GM19452 (cell line): ENCODE data around the gene PPP2R5A.
A peak's percentile ranks its signal among the peaks of the same experiment; 100 is the strongest.
"Not testable (repeated sequence)": the region's sequence is repeated elsewhere in the genome, so short reads cannot be mapped to it uniquely, and the experiment has no call there.

Experiments used
- ATAC-seq: cut with Tn5 transposase; IDR thresholded peaks from one replicate; pipeline ENCODE4 v1.9.1; 2021; ENCODE audit not compliant: unreplicated experiment

The PPP2R5A gene

DNA sequence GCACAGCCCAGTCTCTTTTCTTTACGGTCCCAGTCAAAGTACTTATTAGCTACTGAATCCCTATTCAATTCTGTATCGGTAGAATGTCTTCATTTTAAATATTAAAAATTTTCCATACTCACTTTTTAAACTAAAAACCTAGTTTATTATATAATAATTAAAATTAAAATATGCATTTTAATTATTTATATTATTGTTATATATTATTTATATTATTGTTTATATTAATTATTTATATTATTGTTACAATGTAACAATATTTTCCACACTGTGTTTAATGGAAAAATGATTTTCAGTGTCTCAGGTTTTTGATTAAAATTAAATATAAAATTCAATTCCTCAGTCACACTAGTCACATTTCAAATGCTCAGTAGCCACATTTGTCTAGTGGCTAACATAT, 18.2 kb upstream of the PPP2R5A start:
- no peak for ATAC-seq

- ATAC-seq, result no peak
These were observed 17.8 kb upstream of the PPP2R5A start for GRCh38 chr1:212267460-212267859.

DNA sequence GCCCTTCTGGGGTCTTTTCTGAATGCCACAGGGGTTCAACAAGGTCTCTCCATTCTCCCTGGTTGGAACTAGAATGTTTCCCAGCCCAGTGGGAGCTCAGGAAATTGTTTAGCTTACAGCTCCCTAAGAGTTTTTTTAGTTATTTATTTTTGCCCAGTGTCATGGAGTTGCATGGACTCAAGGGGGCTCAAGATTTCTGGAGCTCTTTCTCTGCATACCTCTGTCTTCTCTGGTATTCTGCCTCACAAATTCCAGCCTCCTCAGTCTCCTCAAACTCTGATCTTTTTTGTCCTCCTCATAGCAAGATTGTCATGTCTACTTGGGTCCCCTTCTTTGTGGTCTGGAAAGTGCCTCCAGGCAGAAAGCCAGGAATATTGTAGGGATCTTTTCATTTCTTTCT, 15.9 kb upstream of the PPP2R5A start:
- ATAC-seq, result no peak

- ATAC-seq, result no peak
These were observed 14.6 kb upstream of the PPP2R5A start for GRCh38 chr1:212270564-212270963.

DNA sequence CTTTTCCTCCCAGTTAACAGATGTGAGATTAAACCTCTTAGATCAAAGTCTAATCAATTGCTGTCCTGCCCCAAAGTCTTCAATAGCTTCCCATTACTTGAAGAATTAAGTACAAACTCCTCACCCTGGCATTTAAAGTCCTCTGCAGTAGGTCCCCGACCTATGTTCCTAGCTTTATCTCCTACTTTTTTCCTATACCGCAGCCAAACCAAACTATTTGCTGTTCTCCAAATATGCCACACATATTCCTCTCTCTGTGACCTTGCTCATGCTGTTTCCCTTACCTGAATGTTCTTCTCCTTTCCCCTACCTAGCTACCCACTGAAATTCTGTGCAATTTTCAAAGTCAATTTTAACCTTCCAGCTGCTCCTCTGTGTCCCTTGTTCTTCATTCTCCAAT, 14.0 kb upstream of the PPP2R5A start:
- no peak for ATAC-seq

DNA sequence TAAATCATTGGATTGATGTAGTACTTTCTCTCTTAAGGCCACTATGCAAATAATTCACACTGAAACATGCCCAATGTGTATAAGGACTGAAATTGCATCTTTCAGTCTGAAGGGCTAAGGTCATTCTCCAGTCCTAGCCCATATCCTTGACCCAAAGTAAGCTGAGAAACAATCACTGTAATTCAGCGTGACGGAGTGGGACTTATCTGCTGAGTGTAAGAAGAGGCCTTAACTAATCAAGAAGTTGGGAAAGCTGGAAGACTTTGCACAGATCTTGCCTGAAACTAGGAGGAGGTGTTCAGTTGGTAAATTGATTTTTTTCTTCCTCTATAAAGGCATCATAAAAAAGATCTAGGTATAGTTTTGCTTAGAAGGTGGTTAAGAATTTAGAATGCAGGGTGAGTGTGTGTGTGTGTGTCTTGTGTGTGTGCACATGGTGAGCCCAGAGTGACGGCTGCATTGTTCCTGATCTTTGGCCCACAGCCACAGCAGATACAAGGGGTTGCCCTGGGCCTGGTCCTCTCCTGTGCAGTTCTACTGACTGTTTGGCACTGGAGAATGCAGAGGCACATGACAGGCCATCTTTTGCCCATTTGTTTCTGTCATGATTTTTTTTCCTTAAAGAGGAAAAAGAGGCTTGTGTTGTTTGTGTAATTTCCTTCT, 13.3 kb upstream of the PPP2R5A start:
- no peak for ATAC-seq

DNA sequence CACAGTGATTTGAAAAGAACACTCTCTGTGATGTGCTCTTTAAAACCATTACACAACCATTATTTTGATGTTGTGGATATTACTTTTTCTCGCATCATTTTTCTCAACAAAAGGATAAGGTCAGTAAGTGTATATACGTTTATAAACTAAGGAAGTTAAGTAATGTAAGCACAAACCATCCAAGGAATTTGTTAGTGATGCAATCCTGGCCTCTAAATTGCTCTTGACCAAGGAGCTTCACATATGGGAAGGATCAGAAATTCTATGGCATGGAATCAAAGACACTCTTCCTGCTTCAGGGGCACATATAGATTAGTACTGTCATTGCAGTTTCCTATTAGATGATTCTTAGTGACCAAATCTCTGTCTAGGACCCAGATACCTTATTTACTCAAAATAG, 3.6 kb upstream of the PPP2R5A start:
- ATAC-seq, result no peak

DNA sequence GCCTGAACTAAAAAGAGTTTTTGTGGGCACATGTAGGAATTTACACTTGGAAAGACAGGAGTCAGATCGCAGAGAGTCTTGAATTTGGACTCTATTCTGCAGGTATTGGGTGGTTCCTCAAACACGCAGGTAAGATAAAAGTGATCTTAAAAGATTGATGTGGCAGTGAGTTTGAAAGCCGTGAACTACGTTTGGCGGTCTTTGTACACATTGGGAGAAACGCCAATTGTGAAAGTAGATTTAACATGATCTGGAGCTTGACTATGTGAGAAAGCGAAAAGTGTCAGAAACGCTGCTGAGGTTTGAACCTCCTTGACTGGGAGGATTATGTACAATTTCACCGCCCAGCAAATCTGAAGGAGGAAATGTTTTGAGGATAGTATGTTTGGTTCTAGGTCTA, 1.5 kb upstream of the PPP2R5A start:
- ATAC-seq, result no peak

- no peak for ATAC-seq
These were observed 872 bp upstream of the PPP2R5A start for GRCh38 chr1:212284332-212284743.

DNA sequence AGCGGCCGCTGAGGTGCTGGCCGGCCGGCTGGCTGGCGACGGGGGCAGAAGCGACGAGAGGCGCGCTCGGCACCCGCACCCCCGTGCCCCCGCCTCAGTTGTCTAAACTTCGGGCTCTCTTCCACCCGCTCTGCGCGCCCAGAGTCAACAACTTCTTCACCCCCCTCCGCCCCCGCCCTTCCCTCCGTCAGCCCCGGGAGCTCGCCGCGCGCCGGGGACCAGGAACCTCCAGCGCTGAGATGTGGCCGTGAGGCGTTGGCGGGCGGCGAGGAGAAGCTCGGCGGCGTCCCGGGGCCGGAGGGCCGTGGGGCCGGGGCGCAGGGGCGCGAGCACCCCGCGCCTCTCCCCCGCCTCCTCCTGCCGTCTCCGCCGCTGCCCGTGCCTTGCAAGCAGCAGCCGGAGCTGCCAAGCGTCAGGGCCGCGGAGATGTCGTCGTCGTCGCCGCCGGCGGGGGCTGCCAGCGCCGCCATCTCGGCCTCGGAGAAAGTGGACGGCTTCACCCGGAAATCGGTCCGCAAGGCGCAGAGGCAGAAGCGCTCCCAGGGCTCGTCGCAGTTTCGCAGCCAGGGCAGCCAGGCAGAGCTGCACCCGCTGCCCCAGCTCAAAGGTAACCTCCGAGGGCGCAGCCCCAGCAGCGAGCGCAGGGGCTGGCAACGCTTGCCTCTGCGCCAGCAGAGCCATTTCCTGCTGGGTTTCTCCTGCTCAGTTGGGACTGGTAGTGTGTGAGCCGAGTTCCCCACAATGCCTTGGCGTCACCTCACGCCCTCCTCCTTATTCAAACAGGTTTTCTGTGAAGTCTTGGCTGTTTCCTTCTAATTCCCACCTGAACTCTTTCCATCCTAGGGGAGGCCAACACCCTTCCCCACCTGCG, 710 bp downstream of the PPP2R5A start:
- peak; percentile 20 for ATAC-seq

DNA sequence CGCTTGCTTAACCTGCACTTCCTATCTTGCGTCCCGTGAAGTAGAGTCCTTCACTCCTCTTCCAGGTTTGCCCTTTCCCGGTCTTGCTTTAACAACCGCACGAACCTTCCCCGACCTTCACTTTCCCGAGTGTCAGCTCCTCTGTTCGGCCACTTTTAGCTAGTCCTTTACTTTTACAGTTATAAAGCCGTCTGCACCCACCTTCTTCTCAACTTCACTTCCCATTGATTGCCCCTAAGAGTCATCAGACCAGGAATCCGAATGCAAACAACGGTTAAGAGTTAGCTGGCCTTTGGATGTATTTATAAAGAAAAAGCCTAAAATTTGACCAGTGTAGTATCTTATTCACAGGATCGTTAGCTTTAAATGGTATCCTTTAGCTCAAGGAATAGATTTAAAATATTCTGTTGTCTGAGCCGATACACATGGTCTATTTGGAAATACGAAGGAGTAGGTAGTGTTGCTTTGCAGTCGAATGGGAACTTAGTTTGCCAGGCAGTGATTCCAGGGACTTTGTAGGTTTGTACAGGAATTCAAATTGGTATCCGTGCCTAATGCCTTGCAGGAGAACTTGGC, 1.4 kb downstream of the PPP2R5A start:
- ATAC-seq, result no peak

DNA sequence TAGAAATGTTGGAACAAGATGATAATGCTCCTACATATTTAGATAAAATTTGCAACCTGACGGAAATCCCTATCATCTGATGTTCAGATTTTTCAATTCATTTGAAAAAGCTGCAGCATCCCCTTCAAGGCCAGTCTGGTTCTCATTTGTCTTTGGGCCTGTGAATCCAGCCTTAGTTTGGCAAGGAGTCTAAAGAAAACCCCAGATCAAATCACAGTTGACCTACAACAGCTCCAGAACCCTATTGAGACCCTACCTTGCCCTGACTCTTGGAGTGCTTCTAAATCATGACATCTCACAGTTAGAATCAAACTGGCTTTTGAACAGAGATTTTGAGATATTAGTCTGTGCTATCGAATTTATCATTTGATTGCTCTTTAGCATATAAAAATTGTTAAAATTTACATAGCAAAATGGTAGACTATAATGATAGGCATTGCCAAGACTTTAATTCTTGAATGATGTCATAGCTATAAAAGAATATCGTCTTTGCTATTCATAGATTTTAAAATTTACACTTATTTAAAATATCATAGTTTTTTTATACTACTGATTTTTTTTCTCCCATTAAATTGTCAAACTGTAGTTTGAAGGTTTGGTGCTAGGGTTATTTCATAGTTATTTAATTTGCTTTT, 2.2 kb downstream of the PPP2R5A start:
- ATAC-seq, result no peak

- not testable (repeated sequence) for ATAC-seq
These were observed 2.8 kb downstream of the PPP2R5A start for GRCh38 chr1:212287995-212288394.

GRCh38 chr1:212288615-212289014, 3.4 kb downstream of the PPP2R5A start:
- no peak for ATAC-seq

- no peak for ATAC-seq
These were observed 4.3 kb downstream of the PPP2R5A start for GRCh38 chr1:212289262-212290077.

DNA sequence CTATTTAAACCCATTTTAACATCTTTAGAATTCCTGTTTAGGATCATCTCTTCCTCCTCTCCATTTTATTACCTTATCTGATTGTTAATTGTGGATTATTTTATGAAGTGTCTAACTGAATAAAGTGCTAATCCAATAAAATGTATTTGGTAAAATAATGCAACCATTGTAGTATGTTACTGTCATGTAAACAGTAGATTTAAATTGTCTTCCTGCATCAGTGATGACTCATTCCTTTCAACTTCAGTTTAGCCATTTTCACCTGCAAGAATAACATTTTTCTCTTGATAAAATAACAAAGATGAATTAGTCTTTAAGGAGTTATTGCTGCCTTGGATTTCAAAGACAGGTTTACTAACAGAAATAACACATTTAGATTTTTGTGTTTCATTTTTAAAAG, 5.4 kb downstream of the PPP2R5A start:
- no peak for ATAC-seq

DNA sequence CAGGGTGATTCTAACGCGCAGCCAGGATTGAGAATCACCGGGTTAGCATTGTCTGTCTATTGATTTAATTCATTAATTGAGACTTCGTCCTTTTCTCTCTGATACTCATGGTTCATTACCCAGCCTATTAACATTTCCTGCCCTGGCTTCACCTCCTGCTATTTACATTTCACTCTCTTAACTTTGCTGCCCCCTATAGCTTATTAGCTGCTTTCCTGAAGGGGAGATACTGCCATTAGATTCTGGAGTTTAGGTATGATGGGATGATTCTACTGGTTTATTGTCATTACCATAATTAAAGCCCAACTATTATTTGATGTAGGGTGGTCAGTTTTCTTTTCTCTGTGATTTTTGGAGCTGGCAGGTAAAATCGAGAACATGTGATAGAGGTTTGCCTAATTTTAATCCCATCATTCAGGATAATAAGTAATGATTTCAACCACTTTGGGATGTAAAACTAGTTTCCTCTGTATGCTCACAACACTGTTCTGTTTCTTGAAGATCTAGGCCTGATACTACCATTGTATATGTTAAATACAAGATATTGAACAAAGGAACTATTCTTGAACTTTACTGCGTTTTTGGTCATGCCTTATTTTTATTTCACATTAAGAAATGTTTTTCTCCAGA, 6.4 kb downstream of the PPP2R5A start:
- peak; percentile 72 for ATAC-seq

DNA sequence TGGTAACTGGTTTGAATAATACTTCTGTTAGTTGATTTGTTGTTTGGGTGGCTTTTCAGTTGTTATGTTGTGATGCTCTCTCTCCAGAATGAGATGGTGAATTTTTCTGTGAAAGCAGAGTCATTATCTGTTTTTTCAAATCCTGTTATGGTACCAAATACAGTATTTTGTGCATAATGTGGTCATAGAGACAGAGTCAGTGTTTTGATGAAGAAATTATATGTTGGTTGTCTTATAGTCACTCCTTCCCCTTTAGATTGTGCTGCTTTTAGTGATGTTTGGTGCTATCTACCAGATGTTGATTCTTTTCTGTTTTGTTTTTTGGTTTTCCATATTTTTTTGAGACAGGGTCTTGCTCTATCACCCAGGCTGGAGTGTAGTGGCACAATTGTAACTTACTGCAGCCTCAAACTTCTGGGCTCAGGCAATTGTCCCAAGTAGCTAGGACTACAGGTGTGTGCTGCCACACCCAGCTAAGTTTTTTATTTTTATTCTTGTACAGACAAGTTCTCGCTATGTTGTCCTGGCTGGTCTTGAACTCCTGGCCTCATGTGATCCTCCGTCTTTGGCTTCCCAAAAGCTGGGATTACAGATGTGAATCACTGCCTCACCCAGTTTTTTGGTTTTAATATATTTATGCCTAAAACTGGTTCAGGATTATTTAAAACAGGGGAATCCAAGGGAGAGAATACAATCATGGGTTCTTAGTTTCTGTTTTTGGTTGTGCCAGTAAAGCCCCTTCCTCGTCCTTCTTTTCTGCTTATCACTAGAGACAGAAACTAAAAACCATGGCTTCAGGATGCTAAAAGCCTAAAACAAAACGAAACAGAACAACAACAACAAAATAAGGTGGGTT, 7.3 kb downstream of the PPP2R5A start:
- ATAC-seq, result no peak

- no peak for ATAC-seq
These were observed 8.4 kb downstream of the PPP2R5A start for GRCh38 chr1:212293579-212293978.
